CD4-positive, alpha-beta T cell treated with Interleukin-12 subunit alpha and Interleukin-12 subunit beta, for 1 hour (primary cell): Measurements from ENCODE around the gene KCNA10.

Experiments
- DNase-seq: peaks from one replicate; pipeline ENCODE4 v3.0.0-alpha.2; 2020

KCNA10 gene

DNA sequence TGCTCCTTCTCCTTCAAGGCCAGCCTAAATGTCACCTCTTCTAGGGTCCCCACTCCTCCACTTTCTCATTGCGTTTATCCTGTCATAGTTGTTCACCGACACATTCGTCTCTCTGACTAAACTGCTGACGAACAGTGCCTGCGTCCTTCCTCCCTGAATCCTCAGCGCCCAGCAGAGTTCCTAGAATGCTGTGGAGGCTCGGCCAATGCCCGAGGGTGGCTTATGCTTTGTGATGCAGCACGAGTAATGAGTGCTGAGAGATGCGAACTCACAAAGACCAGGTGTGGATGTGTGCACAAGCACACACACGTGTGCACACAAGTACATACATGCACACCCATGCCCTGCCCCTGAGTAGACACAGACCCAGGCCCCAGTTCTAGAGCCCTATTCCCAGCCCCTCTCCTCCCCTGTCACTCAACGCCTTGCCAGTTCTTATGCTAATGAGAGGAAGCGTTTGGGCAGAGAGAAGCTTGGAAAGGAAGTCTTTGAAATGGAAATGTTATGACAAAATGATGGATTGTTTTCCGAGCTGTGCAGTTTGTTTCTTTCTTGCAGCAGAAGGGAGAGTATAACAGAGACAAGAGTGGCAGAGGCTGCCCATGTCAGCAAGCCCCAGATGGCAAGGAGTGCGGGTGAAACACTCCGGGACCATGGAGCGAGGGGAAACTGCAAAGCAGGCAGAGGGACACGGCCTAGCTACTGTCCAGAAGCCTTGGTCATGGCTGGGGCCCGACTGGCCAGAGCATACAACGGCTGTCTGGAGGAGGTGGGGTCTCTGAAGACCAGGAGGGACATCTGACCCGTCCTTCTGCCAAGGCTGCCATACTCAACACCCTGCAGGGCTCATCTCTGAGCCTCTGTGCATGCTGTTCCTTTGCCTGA, 24.2 kb downstream of the KCNA10 start:
- no peak for DNase-seq

DNA sequence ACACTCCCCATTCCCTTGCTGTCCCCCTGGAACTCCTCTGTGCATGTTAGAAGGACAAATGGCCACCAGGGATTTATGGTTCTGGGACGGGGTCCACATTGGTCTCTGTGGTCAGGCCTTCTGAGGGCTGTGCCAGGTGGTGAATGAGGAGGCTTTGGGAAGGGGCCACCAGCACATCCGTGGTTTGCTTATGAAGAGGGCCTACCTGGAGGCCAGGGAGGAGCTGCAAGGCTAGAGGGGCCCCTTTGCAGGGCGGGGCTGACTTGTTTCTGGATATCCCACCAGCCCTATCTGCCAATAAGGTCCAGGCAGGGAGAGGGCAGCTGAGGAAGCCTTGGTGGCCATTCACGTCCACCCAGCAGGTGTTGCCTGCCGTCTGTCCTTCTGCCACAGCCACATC, 24.9 kb downstream of the KCNA10 start:
- DNase-seq, result no peak

DNA sequence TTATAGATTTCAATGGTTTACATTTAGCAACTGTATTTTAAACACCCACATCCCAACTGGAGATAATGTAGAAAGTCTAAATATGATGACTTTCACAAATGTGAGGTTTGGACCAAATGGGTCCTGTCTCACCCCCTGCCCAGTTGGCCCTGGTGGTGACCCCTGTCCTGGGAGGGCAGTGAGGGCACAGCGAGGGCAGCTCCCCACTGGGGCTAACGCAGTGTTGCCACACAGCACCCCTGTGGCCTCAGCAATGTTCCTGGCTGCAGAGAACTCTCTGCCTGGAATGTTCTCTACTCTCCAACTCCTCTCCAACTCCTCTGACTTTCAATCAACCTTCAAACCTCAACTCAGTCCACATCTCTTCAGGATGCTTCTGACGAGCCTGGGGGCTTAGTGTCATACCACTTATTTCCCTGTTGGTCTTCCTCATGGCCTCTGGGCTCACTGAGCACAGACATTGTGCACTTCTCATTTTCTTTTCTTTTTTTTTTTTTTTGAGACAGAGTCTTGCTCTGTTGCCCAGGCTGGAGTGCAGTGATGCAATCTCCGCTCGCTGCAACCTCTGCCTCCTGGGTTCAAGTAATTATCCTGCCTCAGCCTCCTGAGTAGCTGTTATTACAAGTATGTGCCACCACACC, 25.8 kb downstream of the KCNA10 start:
- DNase-seq, result no peak

DNA sequence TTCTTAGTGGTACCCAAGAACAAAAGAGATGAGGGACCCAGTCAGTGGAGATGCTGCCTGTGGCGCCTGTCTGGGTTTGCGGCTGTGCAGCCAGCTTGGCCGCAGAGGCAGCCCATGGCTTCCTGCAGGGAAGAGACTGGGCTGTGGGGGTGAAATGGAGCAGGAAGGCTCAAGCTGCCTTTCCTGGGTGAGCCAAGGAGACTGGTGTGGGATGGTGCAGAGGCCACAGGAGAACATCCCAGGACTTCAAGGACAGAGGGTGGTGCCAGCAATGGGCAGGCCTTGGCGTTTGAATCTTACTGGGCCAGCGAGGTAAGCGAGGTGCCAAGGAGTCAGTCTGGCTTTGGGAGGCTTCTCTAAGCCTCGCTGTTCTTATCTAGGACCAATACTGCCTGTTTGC, 26.4 kb downstream of the KCNA10 start:
- no peak for DNase-seq

DNA sequence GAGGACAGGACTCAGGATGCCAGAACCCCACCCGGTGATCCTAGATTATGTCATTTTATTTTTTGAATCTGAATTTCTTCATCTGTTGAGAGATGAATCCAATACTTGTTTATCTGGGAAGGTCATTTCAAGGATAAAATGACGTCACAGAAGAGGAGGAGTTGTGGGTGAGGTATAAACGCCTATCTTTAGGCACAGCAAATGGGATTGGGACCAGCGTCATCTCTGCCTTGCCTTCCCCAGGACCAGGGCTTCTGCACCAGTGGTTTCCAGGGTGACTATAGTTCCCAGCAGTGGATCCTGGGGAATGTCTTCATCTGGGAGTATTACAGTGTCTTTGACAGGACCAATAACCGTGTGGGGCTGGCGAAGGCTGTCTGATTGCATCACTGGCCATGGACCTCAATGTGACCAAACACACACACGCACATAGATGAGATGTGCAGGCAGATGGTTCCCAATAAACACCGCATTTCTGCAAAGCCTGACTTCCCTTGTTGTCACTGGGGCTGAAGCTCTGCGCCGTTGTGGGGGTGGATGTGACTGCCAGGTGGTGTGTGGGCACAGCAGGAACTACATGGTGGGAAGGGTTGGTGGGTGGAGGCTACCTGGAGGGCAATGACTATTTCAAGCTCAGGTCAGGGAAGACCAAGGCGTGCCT, 28.1 kb downstream of the KCNA10 start:
- no peak for DNase-seq

DNA sequence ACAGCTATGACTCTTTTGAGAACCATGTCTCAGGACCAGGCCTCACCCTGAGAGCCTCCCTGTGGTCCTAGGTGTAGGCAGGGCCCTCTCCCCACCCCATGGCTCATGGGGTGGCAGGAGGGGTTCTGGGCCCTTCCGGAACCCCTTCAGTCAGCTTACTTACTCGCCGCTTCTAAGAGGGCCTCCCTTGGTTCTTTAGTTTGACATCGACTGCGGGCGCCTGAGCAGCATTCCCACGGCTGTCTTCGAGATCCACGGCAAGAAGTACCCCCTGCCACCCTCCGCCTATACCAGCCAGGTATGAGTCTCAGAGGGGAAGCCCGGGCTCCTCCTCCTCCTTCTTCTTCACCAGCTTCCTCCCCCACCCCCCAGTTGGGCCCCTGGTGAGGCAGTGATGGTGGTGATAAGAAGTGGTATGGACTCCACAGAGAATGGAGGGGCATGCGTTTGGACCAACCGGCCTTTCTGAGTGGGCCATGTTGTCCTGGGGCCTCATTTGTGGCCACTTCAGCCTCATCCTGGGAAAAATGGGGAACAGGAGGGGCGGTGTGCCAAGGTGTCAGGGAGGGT, 28.9 kb downstream of the KCNA10 start:
- DNase-seq, result no peak

DNA sequence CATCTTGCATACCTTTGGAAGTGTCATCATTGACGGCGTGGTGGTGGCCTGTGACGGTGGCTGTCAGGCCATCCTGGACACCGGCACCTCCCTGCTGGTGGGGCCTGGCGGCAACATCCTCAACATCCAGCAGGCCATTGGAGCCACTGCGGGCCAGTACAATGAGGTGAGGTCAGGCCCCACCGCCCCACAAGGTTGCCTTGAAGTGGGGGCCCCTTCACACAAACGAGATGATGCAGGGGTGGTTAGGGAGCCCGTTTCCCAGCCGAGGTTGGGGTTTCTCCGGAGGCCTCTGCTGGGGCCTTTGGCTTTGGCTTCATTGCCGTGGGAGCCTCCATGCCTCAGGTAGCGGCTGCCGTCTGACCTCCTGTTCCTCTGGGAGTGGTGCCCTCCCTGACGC, 29.6 kb downstream of the KCNA10 start:
- DNase-seq, result no peak

DNA sequence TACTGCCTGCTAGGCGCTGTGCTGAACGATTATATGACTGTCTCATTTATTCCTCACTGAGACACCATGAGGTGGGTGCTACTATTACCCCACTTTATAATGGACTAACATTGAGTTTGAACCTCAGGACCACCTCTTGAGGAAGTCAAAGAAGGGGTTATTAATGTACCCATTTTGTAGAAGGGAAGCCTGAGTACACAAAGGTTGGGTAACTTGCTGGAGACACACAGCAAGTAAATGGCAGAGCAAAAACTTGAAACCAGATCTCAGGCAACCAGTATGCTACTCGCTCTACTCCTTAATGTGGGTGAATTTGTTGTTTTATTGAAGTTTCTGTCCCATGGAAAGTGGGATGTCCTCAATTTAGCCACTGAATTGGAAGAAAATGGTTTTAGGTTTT, 30.1 kb downstream of the KCNA10 start:
- DNase-seq, result no peak

DNA sequence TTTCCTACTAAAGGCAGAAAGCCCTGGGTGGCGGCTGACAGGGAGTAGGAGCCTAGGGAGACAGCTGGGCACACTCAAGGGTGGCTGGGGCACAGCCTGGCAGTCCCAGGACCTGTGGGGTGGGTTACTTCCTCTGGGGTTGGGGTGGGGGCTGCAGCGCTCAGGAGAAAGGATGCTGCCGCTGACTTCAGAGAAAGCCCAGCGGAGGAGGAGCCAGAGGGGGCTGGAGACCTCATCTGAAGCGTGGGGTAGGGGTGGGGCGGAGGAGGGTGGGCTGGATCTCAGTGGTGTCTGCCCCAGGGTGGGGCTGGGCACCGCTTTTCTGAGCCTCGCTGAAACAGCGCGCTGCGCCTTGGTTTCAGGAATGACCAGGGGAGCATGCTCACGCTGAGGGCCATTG, 30.8 kb downstream of the KCNA10 start:
- DNase-seq, result no peak

DNA sequence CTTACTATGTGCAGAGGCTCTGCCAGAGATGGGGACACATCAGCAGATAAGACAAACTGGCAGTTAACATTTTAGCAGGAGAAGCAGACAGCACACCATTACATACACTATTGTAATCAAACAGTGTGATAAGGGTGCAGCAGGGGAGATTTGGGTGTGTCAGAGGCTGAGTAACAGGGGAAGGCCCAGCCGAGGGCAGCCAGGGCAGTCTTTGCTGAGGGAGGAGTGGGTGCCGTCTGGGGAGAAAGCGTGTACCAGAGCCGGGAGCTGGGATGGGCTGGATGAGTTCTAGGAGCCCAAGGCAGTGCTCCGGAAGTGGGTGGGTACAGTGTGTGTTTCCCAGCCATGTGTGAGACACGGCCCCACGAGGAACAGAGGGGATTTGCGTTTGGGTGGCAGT, 31.2 kb downstream of the KCNA10 start:
- no peak for DNase-seq

DNA sequence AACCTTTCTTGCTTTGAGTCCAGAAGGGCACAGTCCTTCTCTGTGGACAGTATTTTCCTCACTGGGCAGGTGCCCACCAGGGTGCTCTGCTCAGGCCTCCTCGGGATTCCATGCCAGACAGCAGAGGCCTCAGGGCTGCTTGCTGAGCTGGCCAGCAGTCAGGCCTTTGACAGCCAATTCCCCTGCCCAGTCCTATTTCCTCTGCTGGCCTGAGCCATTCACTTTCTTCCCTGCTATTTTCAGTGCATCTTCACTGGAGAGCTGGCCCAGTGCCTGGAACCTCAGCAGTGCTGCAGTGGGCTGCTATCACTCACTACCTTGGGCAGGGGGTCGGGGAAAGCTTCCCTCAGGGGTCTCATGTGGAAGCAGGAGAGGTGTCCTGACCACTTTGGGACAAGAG, 33.2 kb downstream of the KCNA10 start:
- DNase-seq, result no peak

DNA sequence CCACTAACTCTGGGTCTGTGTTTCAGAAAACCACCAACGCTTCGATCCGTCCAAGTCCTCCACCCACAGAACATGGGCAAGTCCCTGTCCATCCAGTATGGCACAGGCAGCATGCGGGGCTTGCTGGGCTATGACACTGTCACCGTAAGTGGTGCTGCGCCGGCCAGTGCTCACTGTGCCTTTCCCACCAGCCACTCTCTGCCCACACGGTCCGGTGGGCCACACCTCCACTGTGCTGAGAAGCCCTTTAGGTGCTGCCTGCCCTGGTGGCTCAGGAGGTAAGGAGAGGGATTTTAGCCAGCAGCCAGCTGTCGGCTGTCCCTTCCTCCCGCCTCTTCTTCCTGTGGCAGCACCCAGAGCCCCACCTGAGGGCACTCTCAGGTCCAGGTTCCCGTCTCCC, 34.2 kb downstream of the KCNA10 start:
- no peak for DNase-seq

DNA sequence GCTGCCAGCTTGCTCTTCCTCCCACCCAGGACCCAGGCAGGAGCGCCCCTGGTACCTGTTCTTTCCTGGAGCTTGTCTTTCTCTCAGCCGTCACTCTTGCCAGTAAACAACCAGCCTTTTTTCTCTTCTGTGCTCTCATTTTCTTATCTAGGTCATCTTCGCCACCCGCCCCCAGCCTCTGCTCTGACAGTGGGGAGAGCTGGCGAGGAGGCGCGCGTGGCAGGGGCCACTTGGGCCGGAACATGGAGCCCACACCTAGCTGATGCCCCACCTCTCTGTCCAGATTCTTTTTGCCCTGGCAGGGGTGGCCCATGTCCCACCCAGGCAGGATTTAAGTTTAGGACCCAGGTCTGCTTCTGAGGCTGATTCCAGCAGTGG, 35.7 kb downstream of the KCNA10 start:
- DNase-seq, result no peak

DNA sequence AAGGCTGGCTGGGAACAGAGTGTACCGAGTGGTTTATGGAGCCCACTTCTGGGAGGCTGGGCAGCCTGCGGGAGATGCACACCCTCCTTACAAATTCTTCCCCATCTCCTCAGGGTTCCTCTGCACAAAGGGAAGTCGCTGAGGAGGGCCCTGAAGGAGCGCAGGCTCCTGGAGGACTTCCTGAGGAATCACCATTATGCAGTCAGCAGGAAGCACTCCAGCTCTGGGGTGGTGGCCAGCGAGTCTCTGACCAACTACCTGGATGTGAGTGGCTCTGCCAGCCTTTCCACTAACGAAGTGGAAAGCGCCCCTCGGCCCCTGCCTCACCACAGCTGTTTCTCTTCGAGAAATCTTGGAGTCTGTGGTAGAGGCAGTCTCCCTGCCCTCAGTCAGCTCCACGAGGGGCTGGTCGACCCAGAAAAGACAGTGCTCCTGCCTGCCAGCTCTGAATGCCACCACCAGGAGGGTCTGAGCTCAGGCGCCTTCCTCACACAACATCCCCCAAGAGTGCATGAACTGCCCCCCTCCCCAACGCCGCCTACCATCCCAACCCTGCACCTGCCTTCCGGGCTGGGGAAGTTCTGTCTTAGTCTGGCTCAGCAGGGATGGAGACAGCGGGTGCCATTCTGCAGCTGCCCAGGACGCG, 36.2 kb downstream of the KCNA10 start:
- no peak for DNase-seq

DNA sequence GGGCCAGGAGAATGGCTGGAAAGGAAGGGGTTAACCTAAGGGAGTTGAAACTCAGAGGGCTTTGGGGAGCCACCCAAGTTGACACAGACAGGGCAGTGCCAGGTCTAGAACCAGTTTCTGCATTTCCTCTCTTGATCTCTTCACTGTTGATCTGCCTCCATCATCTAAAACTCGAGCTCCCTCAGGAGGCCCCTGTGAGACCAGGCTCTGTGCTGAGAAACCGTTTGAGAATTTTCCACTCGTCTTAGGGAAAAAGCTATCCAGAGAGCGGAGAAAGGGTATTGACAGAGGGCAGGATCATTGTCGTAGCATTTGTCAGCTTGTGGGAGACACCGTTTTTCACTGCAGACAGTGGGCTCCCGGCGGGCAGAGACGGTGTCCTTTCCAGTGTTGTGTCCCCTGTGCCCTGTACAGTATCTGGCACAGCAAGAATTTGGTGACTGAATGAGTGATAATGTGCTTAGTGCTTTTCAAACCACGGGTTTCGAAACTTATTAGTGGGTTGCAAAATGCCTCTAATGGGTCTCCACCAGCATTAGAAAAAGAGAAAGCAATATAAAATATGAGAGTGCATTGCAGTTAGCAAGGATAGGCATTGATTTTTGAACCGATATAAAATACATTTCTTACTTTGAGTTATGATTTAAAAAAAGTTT, 36.9 kb downstream of the KCNA10 start:
- DNase-seq, result no peak

DNA sequence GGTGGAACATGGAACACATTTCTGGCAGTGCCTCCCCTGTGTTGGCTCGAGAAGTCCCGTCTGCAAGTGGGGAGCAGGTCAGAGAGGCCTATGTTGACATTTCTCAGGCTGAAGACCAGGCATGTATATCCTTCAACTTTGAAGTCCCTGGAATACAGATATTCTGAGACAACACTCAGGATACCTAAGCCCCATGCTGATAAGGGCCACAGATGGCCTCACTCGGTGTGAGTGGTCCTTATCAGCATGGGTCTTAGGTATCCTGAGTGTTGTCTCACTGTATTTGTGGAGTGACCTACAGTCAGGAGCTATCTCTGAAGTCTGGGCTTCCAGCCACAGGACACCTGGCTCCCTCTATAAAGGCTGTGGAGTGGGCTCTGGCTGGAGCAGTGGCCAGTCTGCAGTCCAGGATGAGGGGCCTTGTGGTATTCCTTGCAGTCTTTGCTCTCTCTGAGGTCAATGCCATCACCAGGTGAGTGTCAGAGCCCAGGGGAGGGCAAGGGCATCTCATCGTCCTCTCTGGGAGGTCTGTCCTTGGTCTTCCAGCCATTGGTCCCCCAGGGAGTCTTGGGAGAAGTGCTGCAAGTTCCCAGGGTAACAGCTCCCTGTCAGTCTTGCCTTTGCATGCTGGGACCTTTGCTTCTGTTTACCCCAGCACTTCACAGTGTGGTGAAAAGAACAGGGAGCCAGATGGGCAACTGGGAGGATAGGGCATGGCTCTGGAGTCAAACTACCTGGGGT, 38.4 kb downstream of the KCNA10 start:
- no peak for DNase-seq

DNA sequence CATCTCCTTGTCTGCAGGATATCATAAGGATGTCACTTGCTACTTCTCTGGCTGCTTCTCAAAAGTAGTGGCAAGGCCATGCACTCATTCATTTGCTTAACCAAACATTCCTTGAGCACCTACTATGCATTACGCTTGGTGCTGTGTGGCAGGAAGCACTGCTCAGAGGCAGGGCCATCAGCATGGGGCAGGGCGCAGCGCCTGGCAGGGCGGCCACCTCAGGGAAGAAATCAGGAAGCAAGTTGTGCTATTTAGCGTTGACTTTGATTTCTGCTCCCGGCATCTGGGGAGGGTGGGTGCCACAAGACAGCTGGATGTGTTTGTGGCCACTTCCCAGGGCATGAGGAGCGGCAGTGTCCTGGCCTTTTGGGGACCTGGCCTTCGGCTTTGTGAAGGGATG, 40.1 kb downstream of the KCNA10 start:
- no peak for DNase-seq

DNA sequence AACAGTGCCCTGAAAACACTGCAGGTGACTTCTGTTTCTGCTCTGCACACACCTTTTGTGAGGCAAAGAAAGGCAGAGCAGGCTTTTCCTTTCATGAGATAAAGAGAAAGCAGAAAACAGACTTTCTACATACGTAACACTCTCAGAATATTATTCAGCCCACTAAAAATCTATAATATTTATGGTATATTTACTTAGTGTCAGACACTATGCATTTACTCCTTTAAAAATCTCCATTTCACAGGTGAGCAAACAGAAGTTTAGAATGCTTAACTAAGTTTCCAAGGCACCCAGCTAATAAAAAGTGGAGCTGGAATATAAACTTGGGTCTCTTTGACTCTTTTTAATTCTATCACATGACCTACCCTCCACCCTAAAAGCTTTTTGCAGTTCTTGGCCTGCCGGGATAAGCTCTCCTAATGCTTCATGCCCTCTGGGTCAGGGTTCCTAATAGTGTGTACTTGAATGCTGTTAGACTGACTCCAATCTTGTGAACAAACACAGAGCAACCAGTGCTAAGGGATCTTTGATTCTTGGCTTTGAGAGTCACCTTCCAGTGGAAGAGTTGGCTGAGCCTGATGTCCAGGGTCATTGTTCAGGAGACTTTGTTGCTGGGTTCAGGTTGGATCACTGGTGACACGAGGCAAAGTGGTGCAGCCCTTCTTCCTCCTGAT, 40.9 kb downstream of the KCNA10 start:
- DNase-seq, result no peak

DNA sequence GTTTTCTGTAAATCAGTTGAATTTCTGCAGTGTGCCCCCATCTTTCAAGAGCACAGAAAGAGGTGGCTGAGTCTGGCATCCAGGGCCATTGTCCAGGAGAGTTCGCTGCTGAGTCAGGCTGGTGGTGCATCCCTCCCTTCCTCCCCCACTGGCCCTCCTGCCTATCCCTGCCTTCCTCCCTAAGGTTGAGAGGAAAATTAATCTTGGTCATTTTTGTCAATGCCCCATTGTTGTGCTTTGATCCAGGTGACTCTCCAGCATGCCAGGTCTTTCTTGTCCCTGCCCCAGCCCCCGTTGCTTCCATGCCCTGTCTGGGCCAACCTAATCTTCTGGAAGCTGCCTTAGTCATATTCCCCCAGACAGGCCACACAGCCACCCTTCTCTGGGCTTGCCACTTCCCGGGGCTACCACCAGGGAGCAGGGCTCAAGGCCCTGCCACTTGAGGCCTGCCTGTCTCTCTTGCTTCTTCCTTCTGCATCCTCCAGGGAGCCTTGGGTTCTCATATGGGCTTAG, 41.5 kb downstream of the KCNA10 start:
- DNase-seq, result peak; percentile 3

DNA sequence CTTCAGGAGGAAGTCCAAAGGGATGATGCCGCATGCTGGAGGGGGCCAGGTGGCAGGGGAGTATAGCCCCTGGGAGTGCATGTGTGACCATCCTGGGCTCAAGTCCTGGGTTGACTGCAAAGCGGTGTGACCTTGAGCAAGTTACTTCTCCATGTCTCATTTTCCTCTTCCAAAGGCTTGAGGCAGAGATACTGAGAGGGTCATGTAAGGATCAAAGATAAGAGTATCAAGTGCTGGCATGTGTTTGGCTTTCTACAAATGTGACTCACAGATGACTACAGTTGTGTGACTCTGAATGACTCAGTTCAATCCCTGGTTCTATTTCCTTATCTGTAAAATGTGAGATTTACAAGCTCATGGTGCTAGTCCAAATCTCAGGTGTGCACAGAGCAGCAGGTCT, 41.9 kb downstream of the KCNA10 start:
- no peak for DNase-seq
